GM19324 (cell line): ENCODE data around the gene CEND1.

Source experiments
- ATAC-seq: cut with Tn5 transposase; IDR thresholded peaks from one replicate; pipeline ENCODE4 v1.9.1; 2021; ENCODE audit warnings: mild to moderate bottlenecking, moderate library complexity; ENCODE audit not compliant: unreplicated experiment, low FRiP score

The CEND1 gene

GRCh38 chr11:789943-790342 lies at the start of gene CEND1:
Gene CEND1 (minus strand): TSS chr11:790090. CDS start chr11:788576, 1,514 bp downstream.
- ATAC-seq: no peak

- no peak for ATAC-seq
These were observed 49.4 kb upstream of the CEND1 start for GRCh38 chr11:839280-839623.

GRCh38 chr11:838441-839279 lies 48.8 kb upstream of the CEND1 start:
- no peak for ATAC-seq

- no peak for ATAC-seq
These were observed 48.1 kb upstream of the CEND1 start for GRCh38 chr11:837990-838307.

DNA sequence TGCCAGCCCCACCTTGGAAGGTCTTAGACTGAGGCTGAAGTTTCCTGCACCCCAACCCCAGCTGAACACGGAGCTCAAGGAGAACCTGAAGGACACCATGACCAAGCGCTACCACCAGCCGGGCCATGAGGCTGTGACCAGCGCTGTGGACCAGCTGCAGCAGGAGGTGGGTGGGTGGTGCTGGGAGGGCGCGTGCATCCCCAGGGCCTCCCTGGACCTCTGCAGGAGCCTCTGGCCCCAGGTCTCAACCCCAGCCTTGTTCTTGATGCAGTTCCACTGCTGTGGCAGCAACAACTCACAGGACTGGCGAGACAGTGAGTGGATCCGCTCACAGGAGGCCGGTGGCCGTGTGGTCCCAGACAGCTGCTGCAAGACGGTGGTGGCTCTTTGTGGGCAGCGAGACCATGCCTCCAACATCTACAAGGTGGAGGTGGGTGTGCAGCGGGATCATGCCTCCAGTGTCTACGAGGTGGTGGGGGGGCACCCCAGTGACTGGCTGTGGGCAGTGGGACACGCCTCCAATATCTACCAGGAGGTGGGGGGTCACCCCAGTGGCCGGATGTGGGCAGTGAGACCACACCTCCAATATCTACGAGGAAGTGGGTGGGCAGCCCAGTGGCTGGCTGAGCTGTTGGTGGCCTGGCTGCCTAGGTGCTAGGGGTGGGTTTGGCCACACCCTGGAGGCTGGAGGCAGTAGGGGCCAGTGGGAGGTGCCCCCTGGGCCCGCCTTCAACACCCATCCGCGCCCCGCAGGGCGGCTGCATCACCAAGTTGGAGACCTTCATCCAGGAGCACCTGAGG lies 47.5 kb upstream of the CEND1 start:
- ATAC-seq: no peak

GRCh38 chr11:836700-837099 lies 46.8 kb upstream of the CEND1 start:
- ATAC-seq: no peak

DNA sequence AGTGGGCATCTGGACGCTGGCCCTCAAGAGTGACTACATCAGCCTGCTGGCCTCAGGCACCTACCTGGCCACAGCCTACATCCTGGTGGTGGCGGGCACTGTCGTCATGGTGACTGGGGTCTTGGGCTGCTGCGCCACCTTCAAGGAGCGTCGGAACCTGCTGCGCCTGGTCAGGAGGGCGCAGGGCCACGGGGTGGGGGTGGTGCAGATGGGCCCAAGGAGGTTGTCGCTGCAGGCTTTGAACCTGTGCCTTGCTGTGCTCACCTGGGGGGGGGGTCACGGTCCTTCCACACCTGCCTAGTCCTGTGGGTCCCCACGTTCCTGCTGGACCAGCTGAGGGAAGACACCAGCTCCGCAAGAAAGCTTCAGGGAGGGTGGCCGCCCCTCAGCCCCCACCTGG lies 46.4 kb upstream of the CEND1 start:
- ATAC-seq: no peak

DNA sequence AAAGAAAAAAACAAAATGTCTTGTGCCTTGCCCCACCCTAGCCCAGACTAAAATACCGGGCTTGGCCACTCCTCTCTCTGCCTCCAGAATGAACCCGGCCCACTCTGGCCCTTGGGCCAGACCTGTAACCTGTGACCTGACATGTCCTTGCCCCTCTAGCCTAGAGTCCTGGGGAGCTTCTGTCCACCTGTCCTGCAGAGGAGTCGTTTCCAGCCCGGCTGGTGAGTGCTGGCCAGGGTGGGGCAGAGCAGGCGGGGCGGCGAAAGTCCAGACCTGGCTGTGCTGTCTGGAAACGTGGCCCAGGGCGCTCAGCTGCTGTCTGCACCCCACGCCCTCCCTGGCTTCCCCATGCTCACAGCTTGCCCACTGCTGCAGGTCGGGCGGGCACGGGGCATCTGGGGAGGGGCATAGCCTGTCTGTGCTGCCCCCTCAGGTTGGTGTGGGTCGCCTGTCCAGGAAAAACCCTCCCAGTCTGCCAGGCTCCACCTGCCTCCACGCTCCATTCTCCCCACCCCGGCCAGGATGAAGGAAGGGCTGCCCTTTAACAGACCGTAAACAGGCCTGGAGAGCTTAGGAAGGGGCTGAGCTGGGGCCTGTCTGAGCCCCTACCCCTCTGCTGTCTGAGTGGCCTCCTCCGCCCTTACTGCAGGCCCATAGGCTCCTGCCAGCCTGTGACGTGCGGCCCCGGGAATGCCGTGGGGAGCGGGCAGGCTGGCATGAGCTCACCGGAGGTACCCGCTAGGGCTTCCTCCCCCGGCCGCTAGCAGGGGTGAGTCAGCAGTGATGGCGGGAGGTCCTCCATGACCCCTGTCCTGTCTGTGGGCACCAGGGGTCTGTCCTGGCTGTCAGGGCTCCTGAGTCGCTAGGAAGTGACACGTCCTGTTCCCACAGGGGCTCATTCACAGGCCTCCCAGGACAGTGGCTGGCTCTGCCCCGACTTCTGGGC lies 44.8 kb upstream of the CEND1 start:
- ATAC-seq: no peak

GRCh38 chr11:833849-834311 lies 44.0 kb upstream of the CEND1 start:
- ATAC-seq: no peak

DNA sequence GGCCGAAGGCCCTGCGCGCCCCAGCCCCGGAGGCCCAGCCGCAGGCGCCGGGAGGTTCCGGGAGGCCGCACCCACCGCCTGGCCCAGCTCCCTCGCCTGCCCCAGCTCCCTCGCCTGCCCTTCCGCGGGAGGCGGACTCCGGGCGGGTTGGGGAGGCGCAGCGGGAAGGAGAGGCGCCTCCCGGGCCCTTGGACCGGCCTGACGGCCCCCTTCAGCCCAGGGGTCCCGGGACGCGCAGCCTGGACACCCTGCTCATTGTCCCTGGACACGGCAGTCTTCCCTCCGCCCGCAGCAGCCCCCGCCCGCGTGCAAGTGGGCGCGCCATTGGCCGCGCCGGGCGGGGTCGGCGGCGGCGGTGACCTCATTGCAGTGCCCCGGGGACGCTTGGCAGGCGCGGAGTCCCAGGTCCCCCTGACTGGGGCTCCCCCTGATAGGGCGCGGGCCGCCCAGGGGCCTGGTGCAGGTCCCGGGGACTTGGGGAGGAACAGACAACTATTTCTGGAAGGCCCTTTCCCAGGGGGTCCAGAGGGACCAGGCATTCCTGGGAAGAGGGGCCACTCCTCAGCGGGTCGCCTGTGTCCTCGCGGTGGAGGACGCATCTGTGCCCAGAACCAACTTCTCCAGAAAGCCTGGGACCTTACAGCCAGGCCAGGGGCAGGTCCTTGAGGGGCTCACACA lies 43.4 kb upstream of the CEND1 start:
- peak; percentile 17 for ATAC-seq

- peak; percentile 37 for ATAC-seq
These were observed 42.7 kb upstream of the CEND1 start, which contains the start of gene CD151 for GRCh38 chr11:832529-833113. Gene CD151 (plus strand): TSS chr11:832952. CDS start chr11:836070, 3,118 bp downstream.

DNA sequence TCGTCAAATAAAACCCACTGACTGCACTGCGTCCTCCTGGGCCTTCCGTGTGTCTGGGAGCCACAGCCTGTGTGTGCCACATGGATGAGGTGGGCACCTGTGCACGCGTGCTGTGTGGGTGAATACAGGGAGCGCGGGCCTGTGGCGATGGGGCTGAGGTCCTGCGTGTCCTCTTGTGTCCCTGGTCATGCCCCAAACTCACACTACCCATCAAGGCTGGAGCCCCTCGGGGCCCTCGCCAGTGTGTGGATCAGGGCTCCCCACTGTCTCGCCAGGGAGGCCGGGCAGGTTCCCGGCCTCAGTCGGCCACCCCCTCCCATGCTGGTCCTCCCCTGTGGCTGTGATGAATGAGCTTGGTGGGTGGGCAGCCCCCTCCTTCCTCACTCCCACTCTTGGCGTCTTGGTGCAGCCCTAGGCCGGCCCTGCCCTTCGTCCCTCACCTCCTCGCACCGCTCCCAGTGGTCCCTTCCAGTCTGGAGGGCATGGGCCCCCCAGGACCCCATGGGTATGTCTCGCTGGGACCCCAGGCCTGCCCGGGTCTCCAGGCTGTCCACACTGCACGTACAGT lies 42.2 kb upstream of the CEND1 start:
- no peak for ATAC-seq

DNA sequence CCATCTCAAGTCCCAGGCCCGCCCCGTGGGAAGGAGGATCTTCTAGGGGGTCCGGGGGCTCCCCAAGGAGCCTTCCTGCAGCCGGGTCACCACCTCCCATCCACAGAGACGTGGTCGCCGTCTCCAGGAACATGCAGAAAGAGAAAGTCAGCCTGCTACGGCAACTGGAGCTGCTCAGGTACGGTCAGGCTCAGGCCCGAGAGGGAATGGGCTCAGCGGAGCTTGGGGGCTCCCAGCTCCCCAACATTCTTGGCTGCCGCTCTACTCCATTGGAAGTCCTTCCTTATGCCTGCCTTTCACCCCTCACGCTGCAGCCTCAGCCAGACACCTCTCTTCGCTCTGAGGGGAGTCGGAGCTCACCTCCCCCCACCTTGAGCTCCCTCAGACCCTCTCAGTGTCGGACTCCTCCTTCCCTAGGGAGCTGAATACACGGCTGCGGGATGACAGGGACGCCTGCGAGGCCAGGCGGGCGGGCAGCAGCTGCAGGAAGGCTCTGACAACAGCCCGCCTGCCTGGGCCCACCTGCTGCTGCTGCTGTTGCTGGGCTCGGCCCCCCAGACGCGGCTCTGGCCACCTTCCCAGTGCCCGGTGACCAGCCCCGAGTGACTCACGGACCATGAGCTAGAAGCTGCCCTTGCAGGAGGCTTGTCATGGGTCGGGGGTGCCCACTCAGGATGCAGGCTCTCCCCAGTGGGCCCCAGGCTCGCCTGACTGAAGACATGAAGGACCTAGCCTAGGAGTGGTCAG lies 41.4 kb upstream of the CEND1 start:
- ATAC-seq: no peak

- no peak for ATAC-seq
These were observed 40.6 kb upstream of the CEND1 start for GRCh38 chr11:830295-831117.

DNA sequence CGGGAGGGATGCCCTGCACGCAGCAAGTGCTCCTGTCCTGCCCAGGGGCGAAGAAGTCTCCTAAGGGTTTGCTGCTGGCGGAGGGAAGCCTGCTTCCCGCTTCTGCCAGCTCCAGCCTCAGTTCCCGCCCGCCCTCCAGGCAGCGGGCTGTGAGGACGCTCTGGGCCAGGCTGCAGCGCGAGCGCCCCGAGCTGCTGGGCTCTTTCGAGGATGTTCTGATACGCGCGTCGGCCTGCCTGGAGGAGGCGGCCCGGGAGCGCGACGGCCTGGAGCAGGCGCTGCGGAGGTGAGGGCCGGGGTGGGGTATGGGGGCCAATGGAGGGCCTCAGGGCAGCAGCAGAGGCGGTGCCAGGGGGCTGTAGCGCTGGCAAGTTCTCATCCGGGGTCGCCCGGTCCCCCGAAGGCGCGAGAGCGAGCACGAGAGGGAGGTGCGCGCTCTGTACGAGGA lies 40.0 kb upstream of the CEND1 start:
- ATAC-seq: no peak

DNA sequence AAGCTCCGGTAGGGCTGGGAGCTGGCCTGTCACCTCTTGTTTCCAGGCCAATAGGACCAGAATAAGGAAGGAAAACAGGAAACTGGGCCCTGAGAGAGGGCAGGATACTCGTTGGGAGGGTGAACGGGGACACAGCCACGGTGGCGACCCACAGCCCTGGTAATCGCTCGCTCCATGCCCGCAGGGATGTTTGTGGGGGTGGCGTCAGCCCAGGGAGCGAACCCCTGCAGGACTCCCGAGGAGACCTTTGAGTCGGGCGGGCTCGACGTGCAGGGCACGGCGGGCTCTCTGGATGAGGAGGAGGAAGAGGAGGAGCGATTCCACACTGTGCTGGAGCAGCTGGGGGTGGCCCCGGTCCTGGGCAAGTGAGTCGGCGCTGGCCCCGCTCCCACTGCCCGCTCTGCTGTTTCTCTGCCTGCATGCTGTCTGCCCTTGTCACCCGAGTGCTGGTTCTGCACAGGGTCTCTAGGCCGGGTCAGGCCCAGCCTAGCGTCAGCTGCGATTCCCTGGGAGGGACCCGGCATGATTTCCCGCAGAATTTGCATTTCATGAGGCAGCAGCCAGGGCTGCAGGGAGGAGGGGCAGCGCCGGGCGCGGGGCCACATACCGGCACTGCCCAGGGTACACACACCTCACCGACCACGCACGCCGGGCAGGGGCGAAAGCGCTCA lies 39.4 kb upstream of the CEND1 start:
- no peak for ATAC-seq

GRCh38 chr11:828506-829175 lies 38.8 kb upstream of the CEND1 start:
- no peak for ATAC-seq
